RWPE2 (cell line): ENCODE results near the gene ZNF81.

Experiments
- ATAC-seq: fragments of 200-7000 bp; cut with Tn5 transposase; 3 replicates; pipeline ENCODE4 v1.9.1; 2021; ENCODE audit warnings: low read depth
- DNase-seq: peaks from one replicate; pipeline ENCODE4 v3.0.0-alpha.2; 2020; ENCODE audit warnings: low spot score
- H3K27ac ChIP-seq: fragments of 450-650 bp; 2 replicates; pipeline ENCODE4 v1.5.1; 2017; ENCODE audit warnings: mild to moderate bottlenecking; ENCODE audit not compliant: poor library complexity, severe bottlenecking
- H3K27me3 ChIP-seq: fragments of 250-450 bp; sonication (Bioruptor Pico); 2 replicates; pipeline ENCODE4 v1.5.1; 2021; ENCODE audit warnings: mild to moderate bottlenecking, moderate library complexity; ENCODE audit not compliant: insufficient read depth, poor library complexity, severe bottlenecking
- H3K36me3 ChIP-seq: fragments of 250-450 bp; sonication (Bioruptor Pico); 2 replicates; pipeline ENCODE4 v1.5.1; 2020; ENCODE audit warnings: low read depth, mild to moderate bottlenecking, moderate library complexity
- H3K4me1 ChIP-seq: fragments of 250-450 bp; sonication (Bioruptor Pico); 2 replicates; pipeline ENCODE4 v1.5.1; 2021; ENCODE audit warnings: mild to moderate bottlenecking, moderate library complexity; ENCODE audit not compliant: insufficient read depth, poor library complexity, severe bottlenecking
- H3K4me3 ChIP-seq: fragments of 250-450 bp; sonication (Bioruptor Pico); 2 replicates; pipeline ENCODE4 v1.5.1; 2021; ENCODE audit warnings: mild to moderate bottlenecking, moderate library complexity; ENCODE audit not compliant: severe bottlenecking
- H3K9me3 ChIP-seq: fragments of 250-450 bp; sonication (Bioruptor Pico); 2 replicates; pipeline ENCODE4 v1.5.1; 2021; ENCODE audit warnings: mild to moderate bottlenecking, moderate library complexity; ENCODE audit not compliant: severe bottlenecking
- CTCF ChIP-seq: fragments of 450-650 bp; IDR thresholded peaks from one replicate; pipeline ENCODE4 v1.5.1; 2017; ENCODE audit warnings: mild to moderate bottlenecking, moderate library complexity; ENCODE audit not compliant: poor library complexity, severe bottlenecking

Gene ZNF81

GRCh38 chrX:47814851-47815250 lies 21.9 kb upstream of the ZNF81 start:
- no peak overlapping the region for H3K4me3 ChIP-seq
- H3K36me3 ChIP-seq: no peaks in the 10 kb centered on the region
- ATAC-seq: no peak
- peaks cover 5% of the 10 kb centered on the region for H3K4me1 ChIP-seq
- H3K9me3 ChIP-seq: no peaks in the 10 kb centered on the region
- DNase-seq: no peak
- no peaks in the 10 kb centered on the region for H3K27me3 ChIP-seq
- no peak overlapping the region for H3K27ac ChIP-seq
- TF ChIP-seq CTCF: no peak

GRCh38 chrX:47815901-47816845 lies 20.5 kb upstream of the ZNF81 start:
- Histone ChIP-seq H3K4me1 (peaks cover 5% of the 10 kb centered on the region), H3K9me3 (no peaks in the 10 kb centered on the region)
- DNase-seq: no peak

GRCh38 chrX:47817421-47817820 lies 19.3 kb upstream of the ZNF81 start:
- no peaks in the 10 kb centered on the region for H3K27me3 ChIP-seq

More at GRCh38 chrX:47815901-47816845, 20.5 kb upstream of the ZNF81 start:
- no peak for TF ChIP-seq CTCF
- H3K27me3 ChIP-seq: no peaks in the 10 kb centered on the region
- H3K36me3 ChIP-seq: no peaks in the 10 kb centered on the region
- no peak overlapping the region for H3K4me3 ChIP-seq
- ATAC-seq: no peak
- no peak overlapping the region for H3K27ac ChIP-seq

GRCh38 chrX:47817897-47818296 lies 18.8 kb upstream of the ZNF81 start:
- Histone ChIP-seq H3K9me3 (no peaks in the 10 kb centered on the region), H3K27me3 (no peaks in the 10 kb centered on the region), H3K36me3 (no peaks in the 10 kb centered on the region), H3K4me3 (no peak overlapping the region), H3K4me1 (peaks cover 5% of the 10 kb centered on the region), H3K27ac (no peak overlapping the region)
- TF ChIP-seq CTCF: no peak
- ATAC-seq (no peak), DNase-seq (no peak)

More at GRCh38 chrX:47817421-47817820, 19.3 kb upstream of the ZNF81 start:
- no peak for ATAC-seq
- no peaks in the 10 kb centered on the region for H3K9me3 ChIP-seq
- no peaks in the 10 kb centered on the region for H3K36me3 ChIP-seq
- TF ChIP-seq CTCF: no peak
- H3K27ac ChIP-seq: no peak overlapping the region
- no peak overlapping the region for H3K4me3 ChIP-seq
- H3K4me1 ChIP-seq: peaks cover 5% of the 10 kb centered on the region
- no peak for DNase-seq

- TF ChIP-seq CTCF: no peak
Measured at GRCh38 chrX:47828984-47829383, 7.7 kb upstream of the ZNF81 start.

More at GRCh38 chrX:47828984-47829383, 7.7 kb upstream of the ZNF81 start:
- no peak overlapping the region for H3K4me3 ChIP-seq
- H3K4me1 ChIP-seq: no peaks in the 10 kb centered on the region
- DNase-seq (no peak), ATAC-seq (no peak)
- no peaks in the 10 kb centered on the region for H3K9me3 ChIP-seq
- no peaks in the 10 kb centered on the region for H3K36me3 ChIP-seq
- no peaks in the 10 kb centered on the region for H3K27me3 ChIP-seq
- no peak overlapping the region for H3K27ac ChIP-seq
